Osteocyte (in vitro differentiated cells): Measurements from ENCODE around the gene GIMAP8. TPM values are rescaled to one million over a fixed set of nuclear protein-coding genes. Genes with fewer than 3 reads are reported as not detected.
"Not testable (repeated sequence)": the region's sequence is repeated elsewhere in the genome, so short reads cannot be mapped to it uniquely, and the experiment has no call there.

Experiments used
- DNase-seq: peaks from one replicate; pipeline ENCODE4 v3.0.0; 2021; ENCODE audit warnings: mixed read lengths; ENCODE audit not compliant: unreplicated experiment; ENCODE audit errors: extremely low spot score
- H3K27ac Mint-ChIP-seq: one replicate; pipeline ENCODE4 v1.8.0; 2021; ENCODE audit warnings: mild to moderate bottlenecking, mixed read lengths; ENCODE audit not compliant: unreplicated experiment
- H3K27me3 Mint-ChIP-seq: one replicate; pipeline ENCODE4 v1.8.0; 2021; ENCODE audit warnings: mixed read lengths; ENCODE audit not compliant: unreplicated experiment
- H3K36me3 Mint-ChIP-seq: one replicate; pipeline ENCODE4 v1.8.0; 2021; ENCODE audit warnings: mixed read lengths; ENCODE audit not compliant: unreplicated experiment
- H3K4me1 Mint-ChIP-seq: one replicate; pipeline ENCODE4 v1.8.0; 2021; ENCODE audit warnings: mixed read lengths; ENCODE audit not compliant: unreplicated experiment
- H3K4me3 Mint-ChIP-seq: one replicate; pipeline ENCODE4 v1.8.0; 2021; ENCODE audit warnings: mild to moderate bottlenecking, moderate library complexity, mixed read lengths; ENCODE audit not compliant: unreplicated experiment
- H3K9me3 Mint-ChIP-seq: one replicate; pipeline ENCODE4 v1.8.0; 2021; ENCODE audit warnings: mixed read lengths; ENCODE audit not compliant: unreplicated experiment
- total RNA-seq: library from RNA; stranded (reverse); gene quantifications from 2 replicates; pipeline ENCODE4 v1.2.1, GENCODE V29; 2021
- TF ChIP-seq, protein P1 (sequence below): fragments of 200-600 bp; sonication (generic); IDR thresholded peaks from 2 replicates; pipeline ENCODE4 v1.5.0; 2021; ENCODE audit warnings: antibody characterized with exemption, mild to moderate bottlenecking, moderate library complexity

The GIMAP8 gene
- total RNA-seq, 1 donor from 2014 or later, result not detected

DNA sequence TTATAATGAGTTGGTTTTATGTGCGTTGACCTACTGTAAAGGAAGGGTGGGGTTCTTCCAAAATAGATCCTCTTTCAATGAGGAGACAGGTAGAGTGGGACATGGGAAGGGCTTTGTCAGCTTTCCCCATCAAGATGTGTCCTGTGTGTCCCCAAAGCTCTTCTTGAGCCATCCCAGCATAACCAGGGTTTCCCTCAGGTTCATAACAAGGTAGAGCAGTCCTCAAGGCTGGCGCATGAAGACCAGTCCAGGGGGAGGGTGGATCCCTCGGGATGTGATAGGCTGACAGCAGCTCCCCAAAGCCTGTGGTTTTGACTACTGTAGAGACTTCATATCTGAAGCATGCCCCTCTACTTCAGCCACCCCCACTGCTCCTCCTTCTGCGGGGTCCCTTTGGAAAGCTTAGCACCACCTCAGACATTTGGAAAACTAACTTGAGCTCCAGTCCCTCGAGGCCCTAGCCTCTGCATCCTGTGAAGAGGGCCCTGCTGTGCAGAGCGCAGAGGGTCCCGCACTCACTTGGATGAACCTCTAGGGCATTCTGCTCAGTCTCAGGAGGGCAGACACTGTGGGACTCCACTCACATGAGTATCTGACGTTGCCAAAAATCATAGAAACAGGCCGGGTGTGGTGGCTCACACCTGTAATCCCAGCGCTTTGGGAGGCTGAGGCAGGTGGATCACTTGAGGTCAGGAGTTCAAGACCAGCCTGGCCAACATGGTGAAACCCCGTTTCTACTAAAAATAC, 1.1 kb upstream of the GIMAP8 start:
- TF ChIP-seq, protein P1, sequence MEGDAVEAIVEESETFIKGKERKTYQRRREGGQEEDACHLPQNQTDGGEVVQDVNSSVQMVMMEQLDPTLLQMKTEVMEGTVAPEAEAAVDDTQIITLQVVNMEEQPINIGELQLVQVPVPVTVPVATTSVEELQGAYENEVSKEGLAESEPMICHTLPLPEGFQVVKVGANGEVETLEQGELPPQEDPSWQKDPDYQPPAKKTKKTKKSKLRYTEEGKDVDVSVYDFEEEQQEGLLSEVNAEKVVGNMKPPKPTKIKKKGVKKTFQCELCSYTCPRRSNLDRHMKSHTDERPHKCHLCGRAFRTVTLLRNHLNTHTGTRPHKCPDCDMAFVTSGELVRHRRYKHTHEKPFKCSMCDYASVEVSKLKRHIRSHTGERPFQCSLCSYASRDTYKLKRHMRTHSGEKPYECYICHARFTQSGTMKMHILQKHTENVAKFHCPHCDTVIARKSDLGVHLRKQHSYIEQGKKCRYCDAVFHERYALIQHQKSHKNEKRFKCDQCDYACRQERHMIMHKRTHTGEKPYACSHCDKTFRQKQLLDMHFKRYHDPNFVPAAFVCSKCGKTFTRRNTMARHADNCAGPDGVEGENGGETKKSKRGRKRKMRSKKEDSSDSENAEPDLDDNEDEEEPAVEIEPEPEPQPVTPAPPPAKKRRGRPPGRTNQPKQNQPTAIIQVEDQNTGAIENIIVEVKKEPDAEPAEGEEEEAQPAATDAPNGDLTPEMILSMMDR, result no peak
- no peaks in the 10 kb centered on the region for H3K36me3 Mint-ChIP-seq
- H3K4me3 Mint-ChIP-seq, result no peak overlapping the region
- peaks cover 18% of the 10 kb centered on the region for H3K27me3 Mint-ChIP-seq
- H3K27ac Mint-ChIP-seq, result no peak overlapping the region
- peak; percentile 76 for DNase-seq
- no peaks in the 10 kb centered on the region for H3K4me1 Mint-ChIP-seq
- H3K9me3 Mint-ChIP-seq, result no peaks in the 10 kb centered on the region

DNA sequence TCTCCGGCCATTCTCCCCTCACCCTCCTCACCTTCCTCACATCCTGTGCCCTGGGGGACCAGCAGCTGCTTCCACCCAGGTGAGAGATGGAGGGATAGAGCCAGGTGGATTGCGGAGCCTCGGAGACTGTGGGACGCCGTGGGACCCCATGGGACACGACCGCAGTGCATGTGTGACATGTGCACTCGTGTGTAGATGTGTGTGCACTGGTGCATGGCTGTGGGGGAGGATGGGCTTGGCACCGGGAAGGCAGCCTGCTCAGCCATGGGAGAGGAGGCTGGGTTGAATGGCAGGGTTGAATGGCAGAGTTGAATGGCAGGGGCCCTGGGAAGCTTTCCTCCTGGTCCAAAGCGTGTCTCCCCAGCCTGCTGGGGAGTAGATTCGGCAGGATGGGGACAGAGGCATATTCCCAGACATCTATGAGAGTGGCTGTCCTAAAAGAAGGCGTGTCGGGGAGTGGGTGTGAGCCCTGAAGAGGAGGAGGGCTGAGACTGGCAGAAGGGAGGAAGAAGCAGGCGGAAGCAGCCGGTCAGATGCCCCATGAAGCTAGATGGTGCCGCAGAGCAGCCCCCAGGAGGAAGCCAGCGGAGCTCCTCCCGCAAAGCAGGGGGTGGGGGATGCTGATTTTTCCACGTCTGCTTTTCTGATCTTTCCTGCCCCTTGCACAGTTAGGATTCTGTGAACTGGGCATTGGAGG, 815 bp downstream of the GIMAP8 start:
- Mint-ChIP-seq H3K27me3 (peaks cover 18% of the 10 kb centered on the region), H3K4me3 (no peak overlapping the region)
- TF ChIP-seq, protein P1, result no peak

DNA sequence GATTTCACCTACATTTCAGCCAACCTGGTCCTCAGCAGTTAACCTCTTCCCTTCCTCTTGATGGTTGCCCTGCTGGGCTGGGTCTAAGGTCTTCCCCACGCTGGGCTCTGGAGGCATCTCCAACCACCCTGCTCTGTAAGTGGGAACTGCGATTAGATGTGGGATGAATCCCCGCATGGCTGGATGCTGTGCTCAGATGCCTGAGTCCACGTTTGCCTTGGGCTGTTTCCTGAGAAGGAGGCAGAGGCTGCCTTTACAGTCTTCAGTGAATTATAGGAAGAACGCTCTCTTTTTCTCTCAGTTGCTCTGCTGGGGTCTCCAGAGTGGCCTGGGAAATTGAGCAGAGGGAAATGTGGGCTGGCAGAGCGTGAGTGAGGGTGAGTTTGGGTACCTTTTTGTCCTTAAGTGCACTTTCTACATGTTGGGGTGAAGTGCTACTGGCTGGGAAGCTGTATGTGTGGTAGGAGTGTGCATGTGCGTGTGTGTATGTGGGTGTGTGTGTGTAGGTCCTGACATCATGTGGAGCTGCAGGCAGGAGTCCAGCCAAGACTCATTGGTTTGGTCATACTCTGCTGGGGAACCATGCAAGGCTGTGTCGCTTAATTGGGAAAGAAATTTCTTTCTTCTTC, 1.5 kb downstream of the GIMAP8 start:
- Mint-ChIP-seq H3K9me3 (no peaks in the 10 kb centered on the region), H3K27me3 (peaks cover 18% of the 10 kb centered on the region), H3K4me3 (no peak overlapping the region), H3K27ac (no peak overlapping the region), H3K4me1 (no peaks in the 10 kb centered on the region), H3K36me3 (no peaks in the 10 kb centered on the region)
- TF ChIP-seq, protein P1, result no peak
- DNase-seq, result no peak

More for the DNA sequence above, 815 bp downstream of the GIMAP8 start:
- no peaks in the 10 kb centered on the region for H3K36me3 Mint-ChIP-seq
- no peaks in the 10 kb centered on the region for H3K4me1 Mint-ChIP-seq
- no peaks in the 10 kb centered on the region for H3K9me3 Mint-ChIP-seq
- peak; percentile 78 for DNase-seq
- no peak overlapping the region for H3K27ac Mint-ChIP-seq

DNA sequence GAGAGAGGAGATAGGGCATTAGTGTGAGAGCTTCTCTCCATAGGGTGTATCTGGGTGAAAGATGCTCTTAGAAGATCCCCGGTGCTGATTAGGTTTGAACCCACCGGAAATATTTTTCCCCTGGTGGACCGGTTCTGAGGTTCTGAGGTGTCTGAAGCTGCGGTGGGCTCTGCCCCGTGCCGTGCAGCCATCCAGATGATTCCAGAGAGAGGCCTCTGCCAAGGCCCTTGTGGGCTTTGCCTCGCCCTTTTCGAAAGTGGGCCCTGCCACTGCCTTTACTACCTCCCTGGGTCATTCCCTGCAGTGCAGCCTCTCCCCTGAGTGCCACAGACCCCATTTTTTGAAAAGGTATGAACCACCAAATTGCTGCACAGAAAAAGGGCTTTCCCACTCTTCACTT, 2.8 kb downstream of the GIMAP8 start:
- TF ChIP-seq, protein P1, result no peak
- H3K27ac Mint-ChIP-seq, result no peak overlapping the region
- no peaks in the 10 kb centered on the region for H3K4me1 Mint-ChIP-seq
- H3K9me3 Mint-ChIP-seq, result no peaks in the 10 kb centered on the region
- H3K27me3 Mint-ChIP-seq, result peaks cover 18% of the 10 kb centered on the region
- no peaks in the 10 kb centered on the region for H3K36me3 Mint-ChIP-seq
- H3K4me3 Mint-ChIP-seq, result no peak overlapping the region
- DNase-seq, result no peak

DNA sequence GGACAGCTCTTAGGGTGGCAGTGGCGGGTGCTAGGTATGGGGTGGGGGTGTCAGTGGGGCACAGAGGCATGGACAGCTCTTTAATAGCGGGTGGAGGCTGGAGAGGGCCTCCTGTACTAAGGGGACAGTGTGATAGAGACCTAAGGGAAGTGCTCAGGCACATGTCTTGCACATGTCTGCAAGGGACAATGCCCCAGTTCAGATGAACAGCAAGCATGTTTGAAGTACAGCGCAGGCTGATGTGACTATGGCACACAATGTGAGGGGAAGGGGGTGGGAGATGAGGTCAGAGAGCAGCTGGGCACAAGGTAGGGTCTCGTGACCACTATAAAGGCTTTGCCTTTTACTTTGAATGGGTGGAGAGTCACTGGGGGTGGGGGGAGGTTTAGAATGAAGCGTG, 3.5 kb downstream of the GIMAP8 start:
- H3K9me3 Mint-ChIP-seq, result no peaks in the 10 kb centered on the region
- no peaks in the 10 kb centered on the region for H3K4me1 Mint-ChIP-seq
- H3K4me3 Mint-ChIP-seq, result no peak overlapping the region
- no peak overlapping the region for H3K27ac Mint-ChIP-seq
- H3K27me3 Mint-ChIP-seq, result peaks cover 14% of the 10 kb centered on the region
- TF ChIP-seq, protein P1, result no peak
- no peaks in the 10 kb centered on the region for H3K36me3 Mint-ChIP-seq
- DNase-seq, result no peak

DNA sequence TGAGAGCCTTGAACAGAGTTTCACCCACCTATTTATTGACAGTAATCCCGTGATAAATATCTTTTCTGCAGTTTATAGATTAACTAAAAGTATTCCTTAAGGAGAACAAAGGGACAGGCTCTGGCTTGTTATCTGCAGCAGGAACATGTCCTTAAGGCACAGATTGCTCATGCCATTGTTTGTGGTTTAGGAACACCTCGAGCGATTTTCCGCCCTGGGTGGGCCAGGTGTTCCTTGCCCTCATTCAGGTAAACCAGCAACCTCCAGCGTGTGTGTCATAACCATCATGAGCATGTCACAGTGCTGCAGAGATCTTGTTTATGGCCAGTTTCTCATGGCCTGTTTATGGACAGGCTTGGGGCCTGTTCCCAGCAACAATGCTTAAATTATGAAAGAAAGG, 6.6 kb downstream of the GIMAP8 start:
- H3K27me3 Mint-ChIP-seq, H3K36me3 Mint-ChIP-seq, H3K4me3 Mint-ChIP-seq, H3K4me1 Mint-ChIP-seq, DNase-seq, H3K27ac Mint-ChIP-seq: not testable (repeated sequence)
- H3K9me3 Mint-ChIP-seq, result peaks cover 11% of the 10 kb centered on the region
